Measurements from ENCODE around the gene KRTAP5-1.
A peak's percentile ranks its signal among the peaks of the same experiment; 100 is the strongest.
"Not testable (repeated sequence)": the region's sequence is repeated elsewhere in the genome, so short reads cannot be mapped to it uniquely, and the experiment has no call there.

KRTAP5-1 gene

DNA sequence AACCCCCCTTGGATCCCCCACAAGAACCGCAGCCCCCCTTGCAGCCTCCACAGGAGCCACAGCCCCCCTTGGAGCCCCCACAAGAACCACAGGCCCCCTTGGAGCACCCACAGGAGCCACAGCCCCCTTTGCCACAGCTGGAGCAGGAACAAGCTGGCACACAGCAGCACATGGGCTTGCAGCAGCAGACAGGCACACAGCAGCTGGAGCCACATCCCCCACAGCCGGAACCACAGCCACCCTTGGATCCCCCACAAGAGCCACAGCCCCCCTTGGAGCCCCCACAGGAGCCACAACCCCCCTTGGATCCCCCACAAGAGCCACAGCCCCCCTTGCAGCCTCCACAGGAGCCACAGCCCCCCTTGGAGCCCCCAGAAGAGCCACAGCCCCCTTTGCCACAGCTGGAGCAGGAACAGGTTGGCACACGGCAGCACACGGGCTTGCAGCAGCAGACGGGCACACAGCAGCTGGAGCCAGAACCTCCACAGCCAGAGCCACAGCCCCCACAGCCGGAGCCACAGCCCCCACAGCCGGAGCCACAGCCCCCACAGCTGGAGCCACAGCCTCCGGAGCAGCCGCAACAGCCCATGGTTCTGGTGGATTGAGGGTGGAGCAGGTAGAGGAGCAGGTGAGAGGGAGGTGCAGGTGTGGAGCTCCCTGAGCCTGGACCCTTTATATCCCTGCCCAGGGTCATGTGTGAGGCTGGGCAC is at the start of gene KRTAP5-1:
TSS of gene KRTAP5-1 (minus strand) at position 623 of the 710 bp plus-strand sequence. CDS start at position 589, 34 bp downstream.
- not testable (repeated sequence) for DNase-seq

DNA sequence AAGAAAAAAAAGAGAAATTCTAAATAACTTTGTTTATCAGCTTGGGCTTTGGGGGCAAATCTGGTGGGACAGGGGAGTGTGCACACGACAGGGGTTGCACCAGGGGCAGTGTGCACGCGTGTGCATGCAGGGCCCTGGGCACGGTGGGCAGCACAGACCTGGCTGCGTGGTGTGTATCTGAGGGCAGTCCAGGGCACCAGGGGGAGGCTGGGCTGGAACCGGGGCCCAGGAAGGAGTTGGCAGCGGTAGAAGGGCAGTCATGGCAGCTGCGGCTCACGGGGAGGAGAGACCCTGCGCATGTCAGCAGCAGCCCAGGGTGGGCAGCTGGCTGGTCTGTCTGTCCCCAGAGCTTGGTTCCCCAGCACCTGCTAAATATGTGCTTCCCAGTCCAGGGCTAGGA is 48.8 kb upstream of the KRTAP5-1 start:
- no peak for DNase-seq

GRCh38 chr11:1632053-1632714 is 47.1 kb upstream of the KRTAP5-1 start:
- no peak for DNase-seq

DNA sequence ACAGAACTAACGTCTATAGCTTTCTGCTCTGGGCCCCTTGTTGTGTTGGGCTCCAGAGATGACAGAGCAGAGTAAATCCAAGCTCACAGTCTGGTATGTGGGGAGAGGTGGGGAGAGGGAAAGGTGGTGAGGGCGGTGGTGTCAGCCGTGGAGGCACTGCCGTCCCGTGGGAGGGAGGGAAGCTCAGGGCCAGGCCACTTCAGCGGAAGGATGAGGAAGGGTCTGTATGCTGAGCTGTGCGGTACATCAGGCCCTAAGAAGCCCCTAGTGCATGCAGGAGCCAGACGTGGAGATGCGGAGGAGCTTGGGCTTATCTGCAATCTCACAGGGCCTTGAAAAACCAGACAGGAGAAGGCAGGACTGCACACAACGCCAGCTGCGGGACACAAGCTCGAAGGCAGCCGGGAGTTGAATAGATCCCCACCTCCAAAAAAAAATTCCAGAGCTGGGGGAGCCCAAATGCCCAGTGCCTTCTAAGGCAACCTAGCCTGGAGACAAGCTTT is 46.0 kb upstream of the KRTAP5-1 start:
- DNase-seq, result no peak

GRCh38 chr11:1630271-1630670 is 45.2 kb upstream of the KRTAP5-1 start:
- DNase-seq, result no peak

DNA sequence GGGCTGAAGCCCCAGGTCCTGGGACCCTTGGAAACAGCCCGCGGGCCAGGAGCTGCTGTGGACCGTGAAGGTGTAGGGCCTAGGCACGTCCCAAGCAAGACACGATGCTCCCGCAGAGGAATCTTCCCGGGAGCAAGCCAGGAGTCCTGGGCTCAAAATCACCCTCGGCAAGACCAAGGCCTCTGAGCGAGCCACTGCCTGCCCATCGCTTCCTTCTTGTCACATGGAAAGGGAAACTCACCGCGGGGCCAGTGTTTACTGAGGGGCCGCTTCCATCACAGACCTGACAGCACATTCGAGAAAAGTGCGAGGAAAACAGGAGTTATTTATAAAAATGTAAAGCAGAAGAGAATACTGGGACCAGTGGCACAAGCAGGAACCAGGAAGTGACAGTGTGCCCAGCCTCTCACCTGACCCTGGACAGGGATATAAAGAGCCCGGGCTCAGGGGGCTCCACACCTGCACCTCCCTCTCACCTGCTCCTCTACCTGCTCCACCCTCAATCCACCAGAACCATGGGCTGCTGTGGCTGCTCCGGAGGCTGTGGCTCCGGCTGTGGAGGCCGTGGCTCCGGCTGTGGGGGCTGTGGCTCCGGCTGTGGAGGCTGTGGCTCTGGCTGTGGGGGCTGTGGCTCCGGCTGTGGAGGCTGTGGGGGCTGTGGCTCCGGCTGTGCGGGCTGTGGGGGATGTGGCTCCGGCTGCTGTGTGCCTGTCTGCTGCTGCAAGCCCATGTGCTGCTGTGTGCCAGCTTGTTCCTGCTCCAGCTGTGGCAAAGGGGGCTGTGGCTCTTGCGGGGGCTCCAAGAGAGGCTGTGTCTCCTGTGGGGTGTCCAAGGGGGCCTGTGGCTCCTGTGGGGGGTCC is 44.5 kb upstream of the KRTAP5-1 start, which contains the start of gene KRTAP5-5:
TSS of gene KRTAP5-5 (plus strand) at position 450 of the 860 bp plus-strand sequence. CDS start at position 516, 66 bp downstream.
- no peak for DNase-seq

GRCh38 chr11:1628506-1629325 is 43.6 kb upstream of the KRTAP5-1 start:
- DNase-seq, result peak; percentile 64

DNA sequence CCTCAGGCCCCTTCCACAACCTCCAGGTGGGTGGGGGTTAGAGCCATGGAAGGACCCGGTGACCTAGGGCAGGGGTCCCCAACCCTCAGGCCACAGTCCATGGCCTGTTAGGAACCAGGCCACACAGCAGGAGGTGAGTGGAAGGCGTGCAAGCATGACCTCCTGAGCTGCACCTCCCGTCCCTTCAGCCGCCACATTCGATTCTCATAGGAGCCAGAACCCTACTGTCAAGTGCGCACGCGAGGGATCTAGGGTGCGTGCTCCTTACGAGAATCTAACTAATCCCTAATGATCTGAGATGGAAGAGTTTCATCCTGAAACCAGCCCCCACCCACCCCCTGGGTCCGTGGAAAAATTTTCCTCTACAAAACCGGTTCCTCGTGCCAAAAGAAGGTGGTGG is 40.5 kb upstream of the KRTAP5-1 start:
- DNase-seq, result no peak

DNA sequence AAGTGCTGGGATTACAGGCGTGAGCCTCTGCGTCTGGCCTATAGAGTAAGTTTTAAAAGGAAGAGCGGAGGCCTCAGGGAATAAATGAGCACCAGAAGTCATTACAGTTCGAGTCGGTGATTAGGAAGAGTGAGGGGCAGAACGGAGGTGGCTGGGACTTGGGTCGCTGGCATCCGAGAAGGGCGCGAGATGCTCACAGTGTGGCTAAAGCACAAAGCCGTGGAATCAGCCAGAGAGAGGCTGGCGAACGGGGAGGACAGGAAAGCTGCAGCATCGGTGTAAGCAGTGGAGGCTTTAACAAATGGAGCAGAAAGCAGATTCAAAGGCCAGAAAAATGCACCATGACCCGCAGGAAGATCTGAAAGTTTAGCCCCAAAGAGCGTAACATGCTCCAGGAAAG is 39.5 kb upstream of the KRTAP5-1 start:
- no peak for DNase-seq

GRCh38 chr11:1623716-1624115 is 38.6 kb upstream of the KRTAP5-1 start:
- no peak for DNase-seq

- no peak for DNase-seq
These were observed 37.0 kb upstream of the KRTAP5-1 start, which contains the start of gene KRTAP5-4 for GRCh38 chr11:1622086-1622485. KRTAP5-4 (minus strand) TSS chr11:1622138; CDS start chr11:1622093, 45 bp downstream.

- no peak for DNase-seq
These were observed 34.4 kb upstream of the KRTAP5-1 start for GRCh38 chr11:1619449-1619848.

DNA sequence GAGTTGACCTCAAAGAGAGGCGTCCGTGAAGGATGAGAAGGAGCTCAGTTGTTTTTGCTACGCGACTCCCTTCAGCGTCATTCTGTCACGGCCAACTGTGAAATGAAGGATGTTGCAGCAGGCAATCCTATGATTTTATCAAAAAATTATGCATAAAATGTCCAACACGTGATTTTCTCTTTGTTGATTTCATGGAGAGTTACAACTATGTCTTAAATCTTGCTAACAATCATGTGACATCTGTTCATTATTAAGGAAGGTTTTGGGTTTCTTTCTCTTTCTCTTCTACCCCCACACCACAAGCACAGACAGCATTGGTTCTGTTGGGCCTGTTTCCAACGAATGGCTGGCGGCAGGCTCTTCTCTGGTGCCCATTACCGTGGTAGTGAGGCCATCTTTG is 33.1 kb upstream of the KRTAP5-1 start:
- no peak for DNase-seq

- no peak for DNase-seq
These were observed 23.3 kb upstream of the KRTAP5-1 start, which contains the start of gene KRTAP5-3 for GRCh38 chr11:1608363-1608762. KRTAP5-3 (minus strand) TSS chr11:1608463; CDS start chr11:1608385, 78 bp downstream.

- DNase-seq, result not testable (repeated sequence)
These were observed 22.8 kb upstream of the KRTAP5-1 start for GRCh38 chr11:1607901-1608300.

- not testable (repeated sequence) for DNase-seq
These were observed 22.2 kb upstream of the KRTAP5-1 start for GRCh38 chr11:1607156-1607845.

DNA sequence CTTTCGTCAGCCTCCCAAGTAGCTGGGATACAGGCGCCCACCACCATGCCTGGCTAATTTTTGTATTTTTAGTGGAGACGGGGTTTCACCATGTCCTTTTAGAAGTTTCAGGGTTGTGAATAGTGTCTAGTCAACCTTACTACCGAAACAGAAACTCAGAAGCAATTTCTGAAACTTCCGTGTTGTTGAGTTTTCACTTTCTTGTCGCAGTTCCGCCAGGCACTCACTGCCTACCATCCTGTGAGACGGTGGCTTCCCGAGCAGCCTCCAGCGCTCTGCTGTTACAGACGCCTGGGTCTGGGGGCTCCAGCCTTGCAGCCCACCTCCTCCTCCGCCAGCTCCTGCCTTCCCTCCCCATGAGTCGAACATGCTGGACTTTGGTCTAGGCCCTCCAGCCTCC is 20.8 kb upstream of the KRTAP5-1 start:
- peak; percentile 15 for DNase-seq

DNA sequence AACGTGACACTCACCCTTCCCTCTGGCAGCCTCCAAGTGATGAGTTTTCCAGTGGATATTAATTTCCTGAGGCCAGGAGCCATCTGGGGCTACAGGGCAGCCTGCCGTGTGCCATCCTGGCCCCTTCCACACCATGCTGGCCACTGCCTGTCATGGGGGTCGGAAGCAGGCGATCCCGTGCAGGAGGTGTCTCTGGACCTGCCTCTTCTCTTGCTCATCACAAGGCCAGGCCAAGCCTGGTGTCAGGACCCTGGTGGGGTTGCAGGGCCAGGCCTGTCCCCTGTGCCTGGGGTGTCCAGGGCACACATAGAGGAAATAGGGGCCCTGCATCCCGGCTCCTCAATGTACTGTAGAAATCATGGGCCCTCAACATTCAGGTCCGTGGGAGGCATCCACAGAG is 19.6 kb upstream of the KRTAP5-1 start:
- DNase-seq, result no peak

DNA sequence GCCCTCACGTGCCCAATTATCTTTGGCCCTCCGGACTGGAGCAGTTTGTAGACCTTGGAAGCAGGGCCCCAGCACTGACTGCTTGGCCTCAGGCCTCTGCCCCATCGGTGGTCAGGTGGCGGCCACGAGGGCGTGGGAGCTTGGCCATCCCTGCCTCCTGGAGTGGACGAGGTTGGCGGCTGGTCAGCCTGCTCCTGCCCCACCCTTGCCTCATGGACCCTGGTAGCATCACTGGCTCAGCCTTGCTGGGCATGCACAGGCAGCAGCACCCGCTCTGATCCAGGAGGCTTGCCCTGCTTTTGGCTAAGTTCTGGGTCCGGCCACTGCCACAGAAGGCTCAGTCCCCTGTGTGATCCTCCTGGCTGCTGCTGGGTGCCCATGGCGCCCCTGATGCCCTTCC is 19.1 kb upstream of the KRTAP5-1 start:
- no peak for DNase-seq

DNA sequence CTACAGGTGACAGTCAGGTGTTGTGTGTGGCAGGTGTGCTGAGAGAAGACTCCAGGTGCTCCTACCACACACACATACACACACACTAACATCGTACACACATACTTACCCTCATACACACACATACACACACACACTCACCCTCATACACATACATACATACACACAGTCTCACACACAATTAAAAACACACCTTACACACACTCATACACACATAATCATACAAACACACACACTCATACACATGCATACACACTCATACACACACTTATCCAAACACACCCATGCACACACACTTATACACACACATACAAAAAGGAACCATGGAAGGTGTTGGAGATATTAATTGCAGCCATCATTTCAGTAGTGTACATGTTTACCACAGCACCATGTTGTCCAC is 18.5 kb upstream of the KRTAP5-1 start:
- DNase-seq, result no peak

DNA sequence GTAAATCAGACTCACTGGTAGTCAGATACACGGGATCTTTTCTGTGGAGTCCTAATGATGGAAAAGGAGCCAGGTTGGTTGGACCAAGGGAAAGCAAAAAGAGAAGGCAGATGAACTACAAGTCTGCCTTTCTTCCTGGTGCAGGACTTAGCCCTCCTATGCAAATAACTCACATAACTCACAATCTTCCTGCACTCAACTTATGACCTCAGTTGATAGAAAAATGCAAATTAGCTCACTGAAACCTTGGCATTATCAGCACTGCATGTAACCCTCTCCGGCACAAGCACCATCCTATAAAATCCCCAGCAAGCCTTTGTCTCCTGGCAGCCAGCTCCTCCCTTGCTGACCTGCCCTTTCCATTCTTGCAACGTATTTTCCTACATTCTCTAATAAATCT is 16.6 kb upstream of the KRTAP5-1 start:
- not testable (repeated sequence) for DNase-seq

All from stimulated activated CD4-positive, alpha-beta T cell treated with anti-CD3 and anti-CD28 coated beads, Interleukin-4, amount 100 ng/mL, for 1 hour (primary cell).